GM12865 (cell line): ENCODE data around the gene TNXB.

Experiments used
- DNase-seq: peaks from one replicate; pipeline ENCODE4 v3.0.0; 2010; ENCODE audit warnings: low read depth
- H3K4me3 ChIP-seq: 2 replicates; pipeline ENCODE4 v1.5.1; 2011; ENCODE audit warnings: mild to moderate bottlenecking, low read depth, low read length, control low read depth
- TF ChIP-seq, protein P1 (sequence below): IDR thresholded peaks from 2 replicates; pipeline ENCODE4 v1.5.1; 2011; ENCODE audit warnings: low read length, control low read depth, low read depth, inconsistent platforms; ENCODE audit not compliant: insufficient read depth; ENCODE audit errors: missing control alignments

Gene TNXB

DNA sequence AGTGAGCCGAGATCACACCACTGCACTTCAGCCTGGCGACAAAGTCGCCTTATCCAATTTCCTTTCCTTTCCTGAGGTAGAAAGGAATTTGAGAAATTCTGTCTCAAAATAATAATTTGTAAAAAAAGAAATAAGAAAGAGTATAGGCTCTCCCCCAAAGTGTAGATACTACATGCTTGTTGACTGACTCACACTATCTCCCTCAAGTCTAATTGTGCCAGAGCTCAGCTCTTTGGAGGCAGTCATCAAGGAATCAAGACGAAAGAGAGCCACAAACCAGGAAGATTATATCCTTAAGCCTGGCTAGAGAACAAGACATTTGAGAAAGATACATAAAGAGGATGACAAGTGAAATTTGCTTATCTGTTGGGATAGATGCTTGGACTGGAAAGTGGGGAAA lies 24.6 kb upstream of the TNXB start:
- no peak overlapping the region for H3K4me3 ChIP-seq
- no peak for DNase-seq
- TF ChIP-seq, protein P1, sequence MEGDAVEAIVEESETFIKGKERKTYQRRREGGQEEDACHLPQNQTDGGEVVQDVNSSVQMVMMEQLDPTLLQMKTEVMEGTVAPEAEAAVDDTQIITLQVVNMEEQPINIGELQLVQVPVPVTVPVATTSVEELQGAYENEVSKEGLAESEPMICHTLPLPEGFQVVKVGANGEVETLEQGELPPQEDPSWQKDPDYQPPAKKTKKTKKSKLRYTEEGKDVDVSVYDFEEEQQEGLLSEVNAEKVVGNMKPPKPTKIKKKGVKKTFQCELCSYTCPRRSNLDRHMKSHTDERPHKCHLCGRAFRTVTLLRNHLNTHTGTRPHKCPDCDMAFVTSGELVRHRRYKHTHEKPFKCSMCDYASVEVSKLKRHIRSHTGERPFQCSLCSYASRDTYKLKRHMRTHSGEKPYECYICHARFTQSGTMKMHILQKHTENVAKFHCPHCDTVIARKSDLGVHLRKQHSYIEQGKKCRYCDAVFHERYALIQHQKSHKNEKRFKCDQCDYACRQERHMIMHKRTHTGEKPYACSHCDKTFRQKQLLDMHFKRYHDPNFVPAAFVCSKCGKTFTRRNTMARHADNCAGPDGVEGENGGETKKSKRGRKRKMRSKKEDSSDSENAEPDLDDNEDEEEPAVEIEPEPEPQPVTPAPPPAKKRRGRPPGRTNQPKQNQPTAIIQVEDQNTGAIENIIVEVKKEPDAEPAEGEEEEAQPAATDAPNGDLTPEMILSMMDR = no peak

- TF ChIP-seq, protein P1 = no peak
- DNase-seq = no peak
- no peak overlapping the region for H3K4me3 ChIP-seq
Measured at GRCh38 chr6:32132110-32132509, 23.0 kb upstream of the TNXB start.

DNA sequence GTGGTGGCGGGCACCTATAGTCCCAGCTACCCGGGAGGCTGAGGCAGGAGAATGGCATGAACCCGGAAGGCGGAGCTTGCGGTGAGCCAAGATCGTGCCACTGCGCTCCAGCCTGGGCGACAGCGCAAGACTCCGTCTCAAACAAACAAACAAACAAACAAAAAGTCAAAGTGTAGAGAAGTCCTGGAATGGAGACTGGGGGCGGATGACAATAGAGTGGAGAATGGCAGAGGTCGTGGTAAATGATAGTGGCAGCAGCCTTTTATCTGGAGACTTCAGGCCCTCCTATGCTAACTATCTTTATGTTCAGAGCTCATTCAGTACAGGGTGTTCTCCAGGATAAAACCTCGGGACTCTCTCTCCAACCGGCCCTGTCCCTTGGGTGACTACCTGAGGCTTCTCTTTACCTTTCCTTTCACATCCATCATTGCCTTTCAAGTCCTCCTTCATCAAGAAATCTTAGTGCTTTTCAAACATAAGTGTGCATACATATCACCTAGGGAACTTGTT lies 22.4 kb upstream of the TNXB start:
- H3K4me3 ChIP-seq = no peak overlapping the region
- TF ChIP-seq, protein P1 = no peak
- no peak for DNase-seq

GRCh38 chr6:32129297-32130088 lies 20.4 kb upstream of the TNXB start:
- TF ChIP-seq, protein P1 = no peak
- H3K4me3 ChIP-seq = peak overlapping the region; percentile 95
- DNase-seq = no peak

GRCh38 chr6:32128751-32129296 lies 19.7 kb upstream of the TNXB start:
- DNase-seq = no peak
- TF ChIP-seq, protein P1 = no peak
- no peak overlapping the region; the same call in 1 of the 2 replicates for H3K4me3 ChIP-seq

DNA sequence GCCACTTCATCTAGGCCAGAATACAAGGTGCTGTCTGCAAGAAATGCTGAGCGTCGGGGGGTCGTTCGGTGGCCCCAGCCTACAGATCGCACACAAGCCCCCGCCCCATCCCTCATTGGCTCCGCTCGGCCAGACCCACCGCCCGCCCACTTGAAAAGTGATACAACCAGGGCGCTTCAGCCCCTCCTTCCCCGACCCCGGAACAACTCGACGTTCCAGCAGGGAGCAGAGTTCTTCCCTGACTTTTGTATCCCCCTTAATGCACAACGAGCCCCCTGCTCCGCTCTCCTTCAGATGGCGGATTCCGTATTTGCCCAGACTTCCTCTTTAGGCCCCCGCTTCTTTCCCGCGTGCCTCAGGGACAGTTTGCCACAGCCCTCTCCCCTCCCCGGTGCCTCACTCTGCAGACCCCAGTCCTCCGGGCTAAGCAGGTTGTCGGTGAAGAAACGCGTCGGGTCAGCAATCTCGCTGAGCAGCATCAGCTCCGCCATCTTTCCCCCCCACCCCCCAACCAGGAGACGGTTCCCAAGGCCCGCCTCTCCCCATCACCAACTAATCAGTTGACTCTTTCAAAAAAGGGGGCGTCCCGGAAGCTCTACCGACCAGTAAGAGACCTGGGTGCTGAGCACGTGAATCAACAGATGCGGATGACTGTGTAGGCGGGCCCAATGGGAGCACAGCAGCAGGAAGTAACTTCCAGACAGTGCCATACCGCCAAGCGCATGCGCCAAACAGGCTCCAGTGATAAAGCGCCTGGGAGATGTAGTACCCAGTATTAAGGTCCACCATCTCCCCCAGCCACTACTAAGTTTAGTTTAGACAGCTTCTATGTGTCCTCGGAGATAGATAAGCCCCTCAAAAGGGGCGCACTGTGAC lies 18.8 kb upstream of the TNXB start, which contains the start of gene ATF6B:
Gene ATF6B, minus strand, starts transcription at position 530 of the 876 bp plus-strand sequence. Its CDS starts 39 bp downstream, at position 491.
- peak within 1 kb of the TSS; percentile 96 for H3K4me3 ChIP-seq
- TF ChIP-seq, protein P1 = no peak
- DNase-seq = peak; percentile 99
